ENCODE data around the gene ADAMTS13.

ADAMTS13 gene

DNA sequence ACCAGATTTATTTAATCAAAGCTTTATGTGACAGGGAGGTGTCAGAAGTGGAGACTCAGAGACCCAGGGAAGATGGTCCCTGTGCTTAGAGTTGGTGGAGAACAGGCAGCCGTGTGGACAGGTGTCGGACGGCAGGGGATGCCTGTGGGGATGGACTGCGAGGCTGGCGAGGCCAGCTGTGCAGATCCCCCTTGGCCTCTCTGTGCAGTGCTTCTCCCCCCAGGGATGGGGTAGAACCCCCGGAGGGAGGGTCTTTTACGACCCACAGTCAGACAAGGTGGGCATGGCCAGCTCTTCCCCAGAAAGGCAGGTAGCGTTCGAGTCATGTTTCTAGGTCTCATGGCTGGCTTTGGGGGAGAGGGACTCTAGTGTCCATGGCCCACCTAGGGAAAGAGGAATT is 61.4 kb downstream of the ADAMTS13 start:
- Histone ChIP-seq H3K4me1 (ENCODE audit: insufficient read depth, low read length) (no peaks in the 10 kb centered on the region), H3K9ac (ENCODE audit: low read depth, low read length) (no peak overlapping the region), H3K36me3 (ENCODE audit: insufficient read depth, low read length) (no peaks in the 10 kb centered on the region), H3K9me3 (ENCODE audit: control insufficient read depth, insufficient read depth, low read length) (no peaks in the 10 kb centered on the region)

- no peaks in the 10 kb centered on the region for H3K9me3 ChIP-seq (ENCODE audit: control insufficient read depth, insufficient read depth, low read length)
- H3K9ac ChIP-seq (ENCODE audit: low read depth, low read length), result no peak overlapping the region
- H3K4me1 ChIP-seq (ENCODE audit: insufficient read depth, low read length), result no peaks in the 10 kb centered on the region
- H3K36me3 ChIP-seq (ENCODE audit: insufficient read depth, low read length), result no peaks in the 10 kb centered on the region
Observed at GRCh38 chr9:133484671-133485437, 62.7 kb downstream of the ADAMTS13 start.

GRCh38 chr9:133485531-133486260 is 63.5 kb downstream of the ADAMTS13 start:
- no peaks in the 10 kb centered on the region for H3K9me3 ChIP-seq (ENCODE audit: control insufficient read depth, insufficient read depth, low read length)
- no peaks in the 10 kb centered on the region for H3K4me1 ChIP-seq (ENCODE audit: insufficient read depth, low read length)
- H3K9ac ChIP-seq (ENCODE audit: low read depth, low read length), result no peak overlapping the region
- no peaks in the 10 kb centered on the region for H3K36me3 ChIP-seq (ENCODE audit: insufficient read depth, low read length)

DNA sequence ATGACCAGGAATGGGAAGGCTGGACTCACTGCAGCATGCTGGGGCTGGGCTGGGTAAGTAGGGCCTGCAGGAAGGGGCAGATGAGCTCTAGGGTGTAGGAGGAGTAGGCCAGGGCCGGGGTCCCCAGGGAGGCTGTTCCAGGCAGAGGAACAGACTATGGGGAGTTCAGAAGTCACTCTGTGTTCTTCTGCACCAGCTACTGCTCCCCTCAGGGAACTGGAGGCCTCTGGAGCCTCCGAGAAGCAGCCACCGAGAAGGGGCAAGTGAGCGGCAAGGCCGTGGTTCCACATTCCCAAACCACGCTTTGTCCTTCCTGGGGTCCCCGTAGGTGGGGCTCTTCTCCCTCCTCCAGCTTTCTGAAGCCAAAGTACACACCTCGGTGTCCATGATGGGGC is 65.2 kb downstream of the ADAMTS13 start:
- Histone ChIP-seq H3K4me1 (ENCODE audit: insufficient read depth, low read length) (no peaks in the 10 kb centered on the region), H3K9ac (ENCODE audit: low read depth, low read length) (no peak overlapping the region), H3K9me3 (ENCODE audit: control insufficient read depth, insufficient read depth, low read length) (no peaks in the 10 kb centered on the region), H3K36me3 (ENCODE audit: insufficient read depth, low read length) (no peaks in the 10 kb centered on the region)

GRCh38 chr9:133488686-133489252 is 66.6 kb downstream of the ADAMTS13 start:
- no peaks in the 10 kb centered on the region for H3K9me3 ChIP-seq (ENCODE audit: control insufficient read depth, insufficient read depth, low read length)
- no peak overlapping the region for H3K9ac ChIP-seq (ENCODE audit: low read depth, low read length)
- H3K4me1 ChIP-seq (ENCODE audit: insufficient read depth, low read length), result no peaks in the 10 kb centered on the region
- H3K36me3 ChIP-seq (ENCODE audit: insufficient read depth, low read length), result no peaks in the 10 kb centered on the region

- Histone ChIP-seq H3K36me3 (ENCODE audit: insufficient read depth, low read length) (no peaks in the 10 kb centered on the region), H3K9ac (ENCODE audit: low read depth, low read length) (no peak overlapping the region), H3K4me1 (ENCODE audit: insufficient read depth, low read length) (no peaks in the 10 kb centered on the region), H3K9me3 (ENCODE audit: control insufficient read depth, insufficient read depth, low read length) (no peaks in the 10 kb centered on the region)
Observed at GRCh38 chr9:133489253-133490190, 67.4 kb downstream of the ADAMTS13 start.

GRCh38 chr9:133490201-133490681 is 68.1 kb downstream of the ADAMTS13 start:
- no peaks in the 10 kb centered on the region for H3K4me1 ChIP-seq (ENCODE audit: insufficient read depth, low read length)
- no peak overlapping the region for H3K9ac ChIP-seq (ENCODE audit: low read depth, low read length)
- no peaks in the 10 kb centered on the region for H3K9me3 ChIP-seq (ENCODE audit: control insufficient read depth, insufficient read depth, low read length)
- H3K36me3 ChIP-seq (ENCODE audit: insufficient read depth, low read length), result no peaks in the 10 kb centered on the region

GRCh38 chr9:133490865-133491655 is 68.9 kb downstream of the ADAMTS13 start:
- H3K36me3 ChIP-seq (ENCODE audit: insufficient read depth, low read length), result no peaks in the 10 kb centered on the region
- no peaks in the 10 kb centered on the region for H3K9me3 ChIP-seq (ENCODE audit: control insufficient read depth, insufficient read depth, low read length)
- H3K9ac ChIP-seq (ENCODE audit: low read depth, low read length), result no peak overlapping the region
- H3K4me1 ChIP-seq (ENCODE audit: insufficient read depth, low read length), result no peaks in the 10 kb centered on the region

DNA sequence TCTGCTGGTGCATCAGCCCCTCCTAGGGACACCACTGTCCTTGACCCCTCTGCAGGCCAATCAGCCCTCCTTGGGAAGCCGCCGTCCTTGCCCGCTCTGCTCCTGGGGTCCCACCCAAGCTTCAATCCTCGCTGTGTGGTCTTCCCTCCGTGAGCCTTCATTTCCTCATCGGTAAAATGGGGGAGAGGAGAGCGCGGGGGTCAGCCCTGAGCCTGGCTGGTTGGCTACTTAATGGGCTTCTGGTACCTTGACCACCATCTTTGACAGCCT is 69.4 kb downstream of the ADAMTS13 start:
- Histone ChIP-seq H3K9ac (ENCODE audit: low read depth, low read length) (no peak overlapping the region), H3K36me3 (ENCODE audit: insufficient read depth, low read length) (no peaks in the 10 kb centered on the region), H3K9me3 (ENCODE audit: control insufficient read depth, insufficient read depth, low read length) (no peaks in the 10 kb centered on the region), H3K4me1 (ENCODE audit: insufficient read depth, low read length) (no peaks in the 10 kb centered on the region)

GRCh38 chr9:133492061-133493021 is 70.2 kb downstream of the ADAMTS13 start:
- H3K9ac ChIP-seq (ENCODE audit: low read depth, low read length), result no peak overlapping the region
- H3K36me3 ChIP-seq (ENCODE audit: insufficient read depth, low read length), result no peaks in the 10 kb centered on the region
- H3K9me3 ChIP-seq (ENCODE audit: control insufficient read depth, insufficient read depth, low read length), result no peaks in the 10 kb centered on the region
- no peaks in the 10 kb centered on the region for H3K4me1 ChIP-seq (ENCODE audit: insufficient read depth, low read length)

DNA sequence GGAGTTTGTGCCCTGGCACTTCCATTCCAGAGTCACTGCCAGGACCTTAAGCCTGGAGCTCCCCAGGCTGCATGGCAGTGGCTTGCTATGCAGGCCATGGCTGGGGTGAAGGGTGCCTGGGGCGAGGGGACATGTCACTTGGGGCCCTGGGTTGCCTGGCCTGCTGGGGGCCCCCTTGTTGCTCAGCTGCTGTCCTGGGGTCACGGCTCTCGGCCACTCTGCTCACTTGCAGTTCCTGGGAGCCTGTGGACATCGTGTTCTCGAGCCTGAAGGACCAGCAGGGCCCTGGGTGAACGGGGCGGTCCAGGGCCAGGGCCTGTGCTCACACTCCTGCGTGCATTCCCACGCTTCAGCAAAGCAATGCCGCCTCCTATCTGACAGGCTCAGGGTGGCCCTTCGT is 71.3 kb downstream of the ADAMTS13 start:
- Histone ChIP-seq H3K9me3 (ENCODE audit: control insufficient read depth, insufficient read depth, low read length) (no peaks in the 10 kb centered on the region), H3K4me1 (ENCODE audit: insufficient read depth, low read length) (no peaks in the 10 kb centered on the region)

GRCh38 chr9:133493845-133494540 is 71.8 kb downstream of the ADAMTS13 start:
- no peaks in the 10 kb centered on the region for H3K36me3 ChIP-seq (ENCODE audit: insufficient read depth, low read length)
- no peaks in the 10 kb centered on the region for H3K9me3 ChIP-seq (ENCODE audit: control insufficient read depth, insufficient read depth, low read length)
- H3K4me1 ChIP-seq (ENCODE audit: insufficient read depth, low read length), result no peaks in the 10 kb centered on the region
- H3K9ac ChIP-seq (ENCODE audit: low read depth, low read length), result no peak overlapping the region

More for the DNA sequence above, 71.3 kb downstream of the ADAMTS13 start:
- H3K9ac ChIP-seq (ENCODE audit: low read depth, low read length), result no peak overlapping the region
- H3K36me3 ChIP-seq (ENCODE audit: insufficient read depth, low read length), result no peaks in the 10 kb centered on the region
